Esophagus muscularis mucosa (tissue), 4 donors: ENCODE data around the gene KNL1. TPM values are rescaled to one million over a fixed set of nuclear protein-coding genes. Genes with fewer than 3 reads are reported as not detected.
A peak's percentile ranks its signal among the peaks of the same experiment; 100 is the strongest.
"Not testable (repeated sequence)": the region's sequence is repeated elsewhere in the genome, so short reads cannot be mapped to it uniquely, and the experiment has no call there.

ENCODE experiments used
- DNase-seq: peaks from one replicate; pipeline ENCODE4 v3.0.0-alpha.2; 2017; ENCODE audit errors: extremely low spot score
- H3K27ac ChIP-seq, 4 donors: fragments of 200-600 bp; sonication (generic); replicated peaks in 1 of 4; 1 replicate in 3 of 4; 2 replicates in 1 of 4; pipeline ENCODE4 v1.5.1; 2016 to 2019; ENCODE audit warnings: mild to moderate bottlenecking in 1 of 4
- H3K27me3 ChIP-seq, 4 donors: fragments of 200-600 bp; sonication (generic); one replicate each; pipeline versions ENCODE4 v1.5.1 to v1.6.0; 2016 to 2019
- H3K36me3 ChIP-seq, 4 donors: fragments of 200-600 bp; sonication (generic); one replicate each; pipeline ENCODE4 v1.5.1; 2016 to 2019
- H3K4me1 ChIP-seq, 4 donors: fragments of 200-600 bp; sonication (generic); one replicate each; pipeline ENCODE4 v1.5.1; 2016 to 2019
- H3K4me3 ChIP-seq, 4 donors: fragments of 200-600 bp; sonication (generic); 1 replicate in 2 of 4; 2 replicates in 2 of 4; pipeline ENCODE4 v1.5.1; 2016 to 2019; ENCODE audit warnings: mild to moderate bottlenecking in 4 of 4, moderate library complexity in 1 of 4
- H3K9me3 ChIP-seq, 4 donors: fragments of 200-600 bp; sonication (generic); 1 replicate in 3 of 4; 2 replicates in 1 of 4; pipeline ENCODE4 v1.5.1; 2016 to 2019
- CTCF ChIP-seq, 3 experiments: fragments of 200-600 bp in 2 of 3; fragments of 450-650 bp in 1 of 3; sonication (generic) in 2 of 3; IDR thresholded peaks; one replicate each; pipeline ENCODE4 v1.5.1; 2017 to 2019; ENCODE audit warnings: antibody characterized with exemption in 3 of 3, mild to moderate bottlenecking in 2 of 3, moderate library complexity in 1 of 3
- EP300 ChIP-seq: sonication (generic); formaldehyde crosslinking; IDR thresholded peaks from one replicate; pipeline ENCODE4 v1.6.1; 2017; ENCODE audit warnings: antibody characterized with exemption
- POLR2A ChIP-seq: fragments of 450-650 bp; IDR thresholded peaks from one replicate; pipeline ENCODE4 v1.6.1; 2017; ENCODE audit warnings: antibody characterized with exemption, moderate library complexity, mild to moderate bottlenecking, low read depth
- POLR2AphosphoS5 ChIP-seq, 2 donors: sonication (generic); formaldehyde crosslinking; IDR thresholded peaks; one replicate each; pipeline ENCODE4 v1.6.1; 2017; ENCODE audit warnings: antibody characterized with exemption in 2 of 2
- whole genome bisulfite sequencing: methylation state at CpG from one replicate; pipeline ENCODE4 v1.1.5; 2018; 5-methylcytosine and 5-hydroxymethylcytosine counted together
- intact Hi-C: fragments of 100-400 bp; cut with DNase I; formaldehyde crosslinking; loops from one replicate; pipeline ENCODE4 v1.15.1; 2023
- total RNA-seq, 4 donors: library from RNA; depleted of rRNA; stranded (reverse); fragments of >200 nt; gene quantifications; one replicate each; pipeline versions ENCODE4 v1.1.0 to v1.2.1, GENCODE V29; 2016

KNL1 gene
- total RNA-seq, 4 donors from 2014 or later: 0.06 to 0.63 (median 0.17) TPM; not detected in 1

DNA sequence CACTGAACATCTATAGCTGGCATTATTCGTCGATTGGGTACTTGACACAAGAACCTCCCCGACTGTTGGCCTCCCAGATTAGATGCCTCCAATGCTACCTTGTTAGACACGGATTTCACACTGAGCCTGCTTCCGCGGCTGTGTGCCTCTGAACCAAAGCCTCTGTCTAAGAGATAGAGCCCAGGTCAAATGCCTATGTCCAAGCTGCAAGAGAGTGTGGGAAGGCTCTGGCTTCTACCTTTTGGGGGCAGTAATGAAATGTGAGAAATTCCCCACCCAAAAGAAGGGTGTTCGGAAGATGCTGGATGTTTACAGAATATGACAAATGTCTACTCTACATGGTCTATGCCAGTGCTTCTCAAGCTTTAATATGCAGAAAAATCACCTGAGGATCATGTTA, 26.9 kb upstream of the KNL1 start:
- H3K27me3 ChIP-seq: no peaks in the 10 kb centered on the region
- H3K36me3 ChIP-seq: peaks cover 8 to 16% (median 14%) of the 10 kb centered on the region in 4 donors
- H3K9me3 ChIP-seq: no peaks in the 10 kb centered on the region
- WGBS: 44% methylated on average over 7 of the region's 7 CpGs
- intact Hi-C loops: loop anchor here (10.0 kb wide), 1 partner anchor 188 kb away; the partner anchor contains the start of gene RMDN3
- no peak overlapping the region for H3K4me3 ChIP-seq
- no peak for TF ChIP-seq POLR2A
- TF ChIP-seq EP300: no peak
- no peak for TF ChIP-seq POLR2AphosphoS5 (IDR thresholded peaks at IDR 0.05)
- TF ChIP-seq CTCF (IDR thresholded peaks at IDR 0.05): no peak
- peaks cover 32 to 57% (median 49%) of the 10 kb centered on the region in 4 donors for H3K4me1 ChIP-seq
- no peak for DNase-seq
- no peak overlapping the region for H3K27ac ChIP-seq

DNA sequence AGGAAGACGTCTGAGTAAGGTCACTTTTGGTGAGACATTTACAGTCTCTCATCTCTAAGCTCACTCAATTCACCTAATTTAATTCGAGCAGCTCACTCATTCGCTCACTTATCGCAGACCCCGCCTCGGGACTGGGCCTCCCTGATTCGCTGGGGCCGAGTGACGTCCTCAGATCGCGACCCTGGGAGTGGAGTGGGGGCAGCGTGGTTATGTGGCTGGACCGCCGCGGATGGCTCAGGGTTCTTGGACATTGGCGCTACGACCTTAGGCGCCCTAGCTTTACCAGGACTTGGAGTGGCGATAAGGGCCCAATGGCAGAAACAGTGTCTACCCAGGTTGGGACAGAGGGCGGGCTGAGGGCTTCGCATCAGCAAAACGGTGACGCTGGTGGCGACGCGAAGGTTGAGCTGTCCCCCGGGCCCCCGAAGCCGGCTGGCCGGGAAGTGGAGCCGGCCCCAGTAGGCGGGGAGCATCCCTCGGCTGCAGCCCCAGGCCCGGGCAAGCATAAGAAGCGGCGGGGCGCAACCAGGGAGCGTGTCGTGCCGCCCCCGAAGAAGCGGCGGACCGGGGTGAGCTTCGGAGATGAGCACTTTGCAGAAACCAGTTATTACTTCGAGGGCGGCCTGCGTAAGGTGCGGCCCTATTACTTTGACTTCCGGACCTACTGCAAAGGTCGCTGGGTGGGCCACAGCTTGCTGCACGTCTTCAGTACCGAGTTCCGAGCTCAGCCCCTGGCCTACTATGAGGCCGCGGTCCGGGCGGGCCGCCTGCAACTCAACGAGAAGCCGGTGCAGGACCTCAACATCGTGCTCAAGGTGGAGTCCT, 24.7 kb upstream of the KNL1 start, which contains the start of gene RPUSD2:
Gene RPUSD2, plus strand, starts transcription at position 171 of the 825 bp plus-strand sequence. Its CDS starts 39 bp downstream, at position 210.
- Histone ChIP-seq H3K27me3 (no peaks in the 10 kb centered on the region), H3K9me3 (no peaks in the 10 kb centered on the region), H3K36me3 (peaks cover 17 to 31% (median 28%) of the 10 kb centered on the region in 4 donors), H3K27ac (peak within 1 kb of the TSS; percentile 75 to 93 (median 86)), H3K4me3 (peak within 1 kb of the TSS; percentile 74 to 94 (median 84)), H3K4me1 (peaks cover 16 to 35% (median 29%) of the 10 kb centered on the region in 4 donors)
- WGBS: under 1% methylated on average over 18 of the region's 62 CpGs
- intact Hi-C loops: loop anchor here (10.0 kb wide), 1 partner anchor 185 kb away; the partner anchor contains the start of gene RMDN3
- peak; percentile 98 for DNase-seq
- TF ChIP-seq POLR2A: peak; percentile 44
- no peak for TF ChIP-seq EP300
- peak in 1 of 3 experiments; percentile 7 for TF ChIP-seq CTCF (IDR thresholded peaks at IDR 0.05)
- TF ChIP-seq POLR2AphosphoS5 (IDR thresholded peaks at IDR 0.05): peak; percentile 94 to 97

DNA sequence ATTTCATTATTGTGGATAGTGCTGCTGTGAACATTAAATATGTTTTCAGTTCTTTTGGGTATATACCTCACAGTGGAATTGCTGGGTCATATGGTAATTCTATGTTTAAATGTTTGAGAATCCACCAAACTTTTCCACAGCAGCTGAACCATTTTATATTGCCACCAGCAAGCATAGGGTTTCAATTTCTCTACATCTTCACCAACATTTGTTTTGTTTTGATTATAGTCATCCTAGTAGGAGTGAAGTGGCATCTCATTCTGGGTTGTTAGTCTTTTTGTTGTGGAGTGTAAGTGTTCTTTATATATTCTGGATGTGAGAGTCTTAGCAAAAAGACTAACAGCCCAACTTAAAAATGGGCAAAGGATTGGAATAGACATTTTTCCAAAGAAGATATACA, 18.9 kb upstream of the KNL1 start:
- H3K4me1 ChIP-seq: peaks cover 6 to 15% (median 12%) of the 10 kb centered on the region in 4 donors
- H3K36me3 ChIP-seq: peaks cover 22 to 44% (median 36%) of the 10 kb centered on the region in 4 donors
- intact Hi-C loops: no loop called here
- no peaks in the 10 kb centered on the region for H3K27me3 ChIP-seq
- no peak overlapping the region for H3K4me3 ChIP-seq
- TF ChIP-seq CTCF (IDR thresholded peaks at IDR 0.05): no peak
- TF ChIP-seq EP300: no peak
- TF ChIP-seq POLR2A: no peak
- no peak for TF ChIP-seq POLR2AphosphoS5 (IDR thresholded peaks at IDR 0.05)
- DNase-seq: no peak
- H3K27ac ChIP-seq: no peak overlapping the region
- H3K9me3 ChIP-seq: no peaks in the 10 kb centered on the region

- H3K27me3 ChIP-seq, H3K27ac ChIP-seq, H3K4me3 ChIP-seq, H3K4me1 ChIP-seq, intact Hi-C loops, DNase-seq, H3K9me3 ChIP-seq: not testable (repeated sequence)
- peaks cover 15 to 37% (median 31%) of the 10 kb centered on the region in 4 donors for H3K36me3 ChIP-seq
- WGBS: 98% methylated on average over 5 of the region's 5 CpGs
These were observed 17.1 kb upstream of the KNL1 start for GRCh38 chr15:40576914-40577313.

GRCh38 chr15:40578892-40579291, 15.2 kb upstream of the KNL1 start:
- H3K4me3 ChIP-seq: no peak overlapping the region
- TF ChIP-seq POLR2AphosphoS5 (IDR thresholded peaks at IDR 0.05) (no peak), CTCF (IDR thresholded peaks at IDR 0.05) (no peak), EP300 (no peak), POLR2A (no peak)
- H3K27ac ChIP-seq: no peak overlapping the region
- H3K4me1 ChIP-seq: no peaks in the 10 kb centered on the region
- peaks cover 8 to 17% (median 12%) of the 10 kb centered on the region in 4 donors for H3K36me3 ChIP-seq
- DNase-seq: no peak
- H3K27me3 ChIP-seq: no peaks in the 10 kb centered on the region
- intact Hi-C loops: no loop called here
- no peaks in the 10 kb centered on the region for H3K9me3 ChIP-seq
- 67% methylated on average over 4 of the region's 4 CpGs for WGBS

GRCh38 chr15:40581796-40582195, 12.3 kb upstream of the KNL1 start:
- intact Hi-C loops, H3K27me3 ChIP-seq, DNase-seq, H3K9me3 ChIP-seq, H3K36me3 ChIP-seq, H3K27ac ChIP-seq, H3K4me1 ChIP-seq, H3K4me3 ChIP-seq: not testable (repeated sequence)
- 62% methylated on average over 2 of the region's 2 CpGs for WGBS
